ENCODE measurements around the gene TMEM215.

DNA sequence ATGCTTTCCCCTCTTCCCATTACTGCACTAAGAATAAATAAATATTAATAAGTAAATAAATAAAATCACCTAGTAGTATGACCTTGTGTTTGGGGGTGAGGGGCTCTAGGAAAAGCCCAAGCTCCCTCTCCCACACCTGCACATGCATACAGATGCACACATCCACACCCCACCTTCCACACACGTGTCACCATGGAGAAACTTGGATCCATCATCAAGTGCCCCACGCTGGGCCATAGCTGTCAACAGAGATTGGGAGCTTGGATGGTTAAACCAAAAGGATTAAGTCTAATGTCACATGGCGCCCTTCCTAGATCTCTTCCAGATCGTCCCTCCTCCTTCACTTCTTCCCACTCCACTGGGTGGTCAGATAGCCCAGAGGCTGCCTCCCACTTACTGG lies 37.0 kb downstream of the TMEM215 start:
- TF ChIP-seq, protein P1, sequence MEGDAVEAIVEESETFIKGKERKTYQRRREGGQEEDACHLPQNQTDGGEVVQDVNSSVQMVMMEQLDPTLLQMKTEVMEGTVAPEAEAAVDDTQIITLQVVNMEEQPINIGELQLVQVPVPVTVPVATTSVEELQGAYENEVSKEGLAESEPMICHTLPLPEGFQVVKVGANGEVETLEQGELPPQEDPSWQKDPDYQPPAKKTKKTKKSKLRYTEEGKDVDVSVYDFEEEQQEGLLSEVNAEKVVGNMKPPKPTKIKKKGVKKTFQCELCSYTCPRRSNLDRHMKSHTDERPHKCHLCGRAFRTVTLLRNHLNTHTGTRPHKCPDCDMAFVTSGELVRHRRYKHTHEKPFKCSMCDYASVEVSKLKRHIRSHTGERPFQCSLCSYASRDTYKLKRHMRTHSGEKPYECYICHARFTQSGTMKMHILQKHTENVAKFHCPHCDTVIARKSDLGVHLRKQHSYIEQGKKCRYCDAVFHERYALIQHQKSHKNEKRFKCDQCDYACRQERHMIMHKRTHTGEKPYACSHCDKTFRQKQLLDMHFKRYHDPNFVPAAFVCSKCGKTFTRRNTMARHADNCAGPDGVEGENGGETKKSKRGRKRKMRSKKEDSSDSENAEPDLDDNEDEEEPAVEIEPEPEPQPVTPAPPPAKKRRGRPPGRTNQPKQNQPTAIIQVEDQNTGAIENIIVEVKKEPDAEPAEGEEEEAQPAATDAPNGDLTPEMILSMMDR (IDR thresholded peaks at IDR 0.05) = no peak
- no peak for TF ChIP-seq POLR2A (IDR thresholded peaks at IDR 0.05)

All from testis (tissue), 2 donors.